OCI-LY1 (cell line): Measurements from ENCODE around the gene LRRC71.

Experiments
- H2AFZ ChIP-seq: fragments of 200-600 bp; sonication (generic), shearing (Covaris generic); 2 replicates; pipeline ENCODE4 v1.6.0; 2014; ENCODE audit warnings: antibody characterized with exemption, mild to moderate bottlenecking, low read length
- H3F3A ChIP-seq: fragments of 200-600 bp; sonication (generic), shearing (Covaris generic); 2 replicates; pipeline ENCODE4 v1.6.0; 2014; ENCODE audit warnings: mild to moderate bottlenecking, antibody characterized with exemption, low read length, moderate library complexity; ENCODE audit not compliant: insufficient read depth
- H3K27ac ChIP-seq: fragments of 200-600 bp; sonication (generic); 2 replicates; pipeline ENCODE4 v1.5.1; 2014; ENCODE audit warnings: low read length, mixed run types, mild to moderate bottlenecking, low read depth; ENCODE audit not compliant: poor library complexity, severe bottlenecking
- H3K27me3 ChIP-seq: fragments of 200-600 bp; sonication (generic); 2 replicates; pipeline ENCODE4 v1.6.0; 2014; ENCODE audit warnings: antibody characterized with exemption, mild to moderate bottlenecking, low read length, moderate library complexity; ENCODE audit not compliant: insufficient read depth
- H3K36me3 ChIP-seq: fragments of 200-600 bp; sonication (generic); 2 replicates; pipeline ENCODE4 v1.6.1; 2014; ENCODE audit warnings: mild to moderate bottlenecking, antibody characterized with exemption, low read length, moderate library complexity, mixed read lengths; ENCODE audit not compliant: insufficient read depth
- H3K4me1 ChIP-seq: fragments of 200-600 bp; sonication (generic); 2 replicates; pipeline ENCODE4 v1.5.1; 2014; ENCODE audit warnings: mild to moderate bottlenecking, low read length, moderate library complexity; ENCODE audit not compliant: insufficient read depth, severe bottlenecking
- H3K4me2 ChIP-seq: fragments of 200-600 bp; sonication (generic), shearing (Covaris generic); 2 replicates; pipeline ENCODE4 v1.6.1; 2014; ENCODE audit warnings: low read length
- H3K4me3 ChIP-seq: fragments of 200-600 bp; sonication (generic); 2 replicates; pipeline ENCODE4 v1.5.1; 2014; ENCODE audit warnings: low read length, low read depth, mild to moderate bottlenecking, mixed read lengths; ENCODE audit not compliant: poor library complexity, severe bottlenecking
- H3K79me2 ChIP-seq: fragments of 200-600 bp; shearing (Covaris generic); 2 replicates; pipeline ENCODE4 v1.6.1; 2016; ENCODE audit warnings: mixed run types, low read length, mixed read lengths; ENCODE audit not compliant: insufficient read depth
- H3K9ac ChIP-seq: fragments of 200-600 bp; sonication (generic), shearing (Covaris generic); 2 replicates; pipeline ENCODE4 v1.6.1; 2014; ENCODE audit warnings: mild to moderate bottlenecking, low read length, mixed read lengths
- H3K9me2 ChIP-seq: fragments of 200-600 bp; sonication (generic), shearing (Covaris generic); 2 replicates; pipeline ENCODE4 v1.6.1; 2014; ENCODE audit warnings: low read depth, mild to moderate bottlenecking, low read length, mixed read lengths
- H3K9me3 ChIP-seq: fragments of 200-600 bp; shearing (Covaris generic); 2 replicates; pipeline ENCODE4 v1.6.1; 2014; ENCODE audit warnings: low read length, mixed read lengths
- H4K20me1 ChIP-seq: fragments of 200-600 bp; sonication (generic), shearing (Covaris generic); 2 replicates; pipeline ENCODE4 v1.6.0; 2016; ENCODE audit warnings: mild to moderate bottlenecking, low read length; ENCODE audit not compliant: insufficient read depth
- EZH2 ChIP-seq: fragments of 200-600 bp; sonication (generic), shearing (Covaris generic); IDR thresholded peaks from 2 replicates; pipeline ENCODE4 v1.8.0; 2017; ENCODE audit warnings: borderline replicate concordance, mixed run types, mild to moderate bottlenecking, antibody characterized with exemption, low read length, moderate library complexity, mixed read lengths
- TF ChIP-seq, protein P1 (sequence below): fragments of 200-600 bp; sonication (generic), shearing (Covaris generic); IDR thresholded peaks from 2 replicates; pipeline ENCODE4 v1.5.1; 2017; ENCODE audit warnings: mild to moderate bottlenecking, antibody characterized with exemption, low read length, moderate library complexity, mixed read lengths

The LRRC71 gene

DNA sequence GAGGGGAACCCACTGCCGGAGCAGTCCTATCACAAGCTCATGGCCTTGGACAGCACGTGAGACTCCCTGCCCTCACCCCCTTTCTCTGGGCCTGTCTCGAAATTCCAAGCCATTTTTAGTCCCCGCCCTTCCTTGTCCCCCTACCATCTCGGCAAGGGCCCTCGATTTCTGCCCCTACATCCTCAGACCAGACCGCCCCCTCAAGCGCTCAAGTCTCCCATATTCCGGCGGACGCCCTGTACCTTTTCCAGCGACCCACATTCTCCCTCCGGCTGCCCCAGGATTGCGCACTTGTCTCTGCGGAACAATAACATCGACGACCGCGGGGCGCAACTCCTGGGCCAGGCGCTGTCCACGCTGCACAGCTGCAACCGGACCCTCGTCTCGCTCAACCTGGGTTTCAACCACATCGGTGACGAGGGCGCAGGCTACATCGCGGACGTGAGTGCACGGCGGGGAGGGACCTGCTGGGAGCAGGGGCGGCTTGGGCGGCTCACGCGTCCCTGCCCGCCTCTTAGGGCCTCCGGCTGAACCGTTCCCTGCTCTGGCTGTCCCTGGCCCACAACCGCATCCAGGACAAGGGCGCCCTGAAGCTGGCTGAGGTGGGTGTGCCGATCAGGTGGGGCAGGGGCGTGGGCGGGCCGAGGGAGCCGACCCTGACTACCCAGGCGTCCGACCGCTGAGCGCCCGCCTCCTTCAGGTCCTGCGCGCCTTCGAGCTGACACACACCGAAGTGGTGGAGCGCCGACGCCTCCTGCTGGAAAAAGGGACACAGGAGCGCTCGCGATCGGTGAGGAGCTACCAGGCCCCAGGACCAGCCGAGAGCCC is 7.0 kb downstream of the LRRC71 start:
- H3K9ac ChIP-seq = no peak overlapping the region
- H4K20me1 ChIP-seq = no peaks in the 10 kb centered on the region
- no peaks in the 10 kb centered on the region for H3K9me3 ChIP-seq
- H3K36me3 ChIP-seq = no peaks in the 10 kb centered on the region
- peaks cover 10% of the 10 kb centered on the region; the same call in 1 of the 2 replicates for H3K27me3 ChIP-seq
- no peak overlapping the region for H3K27ac ChIP-seq
- H3K9me2 ChIP-seq = no peaks in the 10 kb centered on the region
- no peaks in the 10 kb centered on the region for H3K79me2 ChIP-seq
- TF ChIP-seq EZH2 = no peak
- TF ChIP-seq, protein P1, sequence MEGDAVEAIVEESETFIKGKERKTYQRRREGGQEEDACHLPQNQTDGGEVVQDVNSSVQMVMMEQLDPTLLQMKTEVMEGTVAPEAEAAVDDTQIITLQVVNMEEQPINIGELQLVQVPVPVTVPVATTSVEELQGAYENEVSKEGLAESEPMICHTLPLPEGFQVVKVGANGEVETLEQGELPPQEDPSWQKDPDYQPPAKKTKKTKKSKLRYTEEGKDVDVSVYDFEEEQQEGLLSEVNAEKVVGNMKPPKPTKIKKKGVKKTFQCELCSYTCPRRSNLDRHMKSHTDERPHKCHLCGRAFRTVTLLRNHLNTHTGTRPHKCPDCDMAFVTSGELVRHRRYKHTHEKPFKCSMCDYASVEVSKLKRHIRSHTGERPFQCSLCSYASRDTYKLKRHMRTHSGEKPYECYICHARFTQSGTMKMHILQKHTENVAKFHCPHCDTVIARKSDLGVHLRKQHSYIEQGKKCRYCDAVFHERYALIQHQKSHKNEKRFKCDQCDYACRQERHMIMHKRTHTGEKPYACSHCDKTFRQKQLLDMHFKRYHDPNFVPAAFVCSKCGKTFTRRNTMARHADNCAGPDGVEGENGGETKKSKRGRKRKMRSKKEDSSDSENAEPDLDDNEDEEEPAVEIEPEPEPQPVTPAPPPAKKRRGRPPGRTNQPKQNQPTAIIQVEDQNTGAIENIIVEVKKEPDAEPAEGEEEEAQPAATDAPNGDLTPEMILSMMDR = 0 out of 2 replicates have a peak, but pooled peaks have one; percentile 6
- H2AFZ ChIP-seq = no peak overlapping the region
- no peak overlapping the region for H3K4me3 ChIP-seq
- no peaks in the 10 kb centered on the region for H3F3A ChIP-seq
- no peak overlapping the region for H3K4me2 ChIP-seq
- H3K4me1 ChIP-seq = no peaks in the 10 kb centered on the region

DNA sequence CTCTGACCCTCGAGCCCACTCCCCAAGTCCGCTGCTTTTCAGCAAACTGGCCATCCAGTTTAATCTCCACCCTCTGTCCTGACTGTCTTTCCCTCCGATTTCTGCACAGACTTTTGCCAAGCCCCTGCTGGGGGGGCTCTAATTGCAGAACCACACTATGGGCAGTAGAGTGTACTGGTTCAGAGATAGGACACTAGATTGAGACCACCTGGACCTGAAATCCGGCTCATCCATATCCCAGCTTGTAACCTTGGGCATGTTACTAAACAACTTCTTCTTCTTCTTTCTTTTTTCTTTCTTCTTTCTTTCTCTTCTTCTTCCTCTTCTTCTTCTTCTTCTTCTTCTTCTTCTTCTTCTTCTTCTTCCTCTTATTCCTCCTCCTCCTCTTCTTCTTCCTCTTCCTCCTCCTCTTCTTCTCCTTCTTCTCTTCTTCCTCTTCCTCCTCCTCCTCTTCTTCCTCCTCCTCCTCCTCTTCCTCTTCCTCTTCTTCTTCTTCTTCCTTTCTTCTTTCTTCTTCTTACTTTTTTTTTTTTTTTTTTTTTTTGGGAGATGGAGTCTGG is 7.7 kb downstream of the LRRC71 start:
- no peaks in the 10 kb centered on the region for H3K36me3 ChIP-seq
- H3K9ac ChIP-seq = no peak overlapping the region
- H3K27ac ChIP-seq = no peak overlapping the region
- no peak overlapping the region for H2AFZ ChIP-seq
- no peak overlapping the region for H3K4me2 ChIP-seq
- H3K9me2 ChIP-seq = no peaks in the 10 kb centered on the region
- no peaks in the 10 kb centered on the region for H3K79me2 ChIP-seq
- no peaks in the 10 kb centered on the region for H4K20me1 ChIP-seq
- H3K9me3 ChIP-seq = no peaks in the 10 kb centered on the region
- no peaks in the 10 kb centered on the region for H3F3A ChIP-seq
- peaks cover 10% of the 10 kb centered on the region; the same call in 1 of the 2 replicates for H3K27me3 ChIP-seq
- TF ChIP-seq, protein P1 = no peak
- no peak for TF ChIP-seq EZH2
- no peaks in the 10 kb centered on the region for H3K4me1 ChIP-seq
- no peak overlapping the region for H3K4me3 ChIP-seq

DNA sequence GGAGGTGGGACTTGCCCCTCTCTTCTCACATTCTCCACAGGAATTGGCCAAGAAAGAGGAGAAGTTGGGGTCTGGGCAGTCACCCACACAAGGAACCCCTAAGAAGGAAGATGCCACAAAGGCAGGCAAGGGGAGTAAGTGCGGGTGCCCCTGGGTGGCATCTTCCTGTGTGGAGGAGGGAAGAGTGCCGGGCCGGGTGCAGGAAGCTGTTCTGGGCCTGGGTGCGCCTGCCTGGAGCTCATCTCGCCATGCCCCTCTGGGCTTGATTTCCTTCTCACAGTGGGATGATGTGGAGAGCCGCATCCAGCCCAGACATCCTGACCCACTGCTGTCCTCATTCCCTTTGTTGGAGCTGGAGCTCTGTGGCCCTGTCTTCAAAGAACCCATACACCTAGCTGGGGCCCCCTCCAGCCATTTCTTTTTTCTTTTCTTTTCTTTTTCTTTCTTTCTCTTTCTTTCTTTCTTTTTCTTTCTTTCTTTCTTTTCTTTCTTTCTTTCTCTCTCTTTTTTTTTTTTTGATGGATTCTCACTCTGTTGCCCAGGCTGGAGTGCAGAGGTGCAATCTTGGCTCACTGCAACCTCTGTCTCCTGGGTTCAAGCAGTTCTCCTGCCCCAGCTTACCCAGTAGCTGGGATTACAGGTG is 9.3 kb downstream of the LRRC71 start:
- Histone ChIP-seq H4K20me1 (no peaks in the 10 kb centered on the region), H3K36me3 (no peaks in the 10 kb centered on the region), H3K27ac (no peak overlapping the region), H2AFZ (no peak overlapping the region), H3K4me1 (no peaks in the 10 kb centered on the region), H3K9me3 (no peaks in the 10 kb centered on the region), H3K9ac (no peak overlapping the region), H3K4me2 (no peak overlapping the region), H3K4me3 (no peak overlapping the region), H3F3A (no peaks in the 10 kb centered on the region), H3K9me2 (no peaks in the 10 kb centered on the region), H3K79me2 (no peaks in the 10 kb centered on the region), H3K27me3 (peaks cover 10% of the 10 kb centered on the region; the same call in 1 of the 2 replicates)
- TF ChIP-seq, protein P1 = no peak
- no peak for TF ChIP-seq EZH2
